Caco-2 (cell line): Measurements from ENCODE around the gene MCC. TPM values are rescaled to one million over a fixed set of nuclear protein-coding genes. Genes with fewer than 3 reads are reported as not detected.

ENCODE experiments used
- BruUV-seq: library from RNA; stranded (reverse); fragments of 400-500 nt; replicated peaks from 2 replicates; lab custom pipeline; 2021; lab: Mats Ljungman, UMichigan
- CTCF ChIA-PET: fragments of 300-600 bp; sonication (Branson Sonifier 250); formaldehyde crosslinking; loops from one replicate; lab custom pipeline; 2022; ENCODE audit warnings: antibody characterized with exemption; lab: Charles Lee
- POLR2A ChIA-PET: fragments of 300-600 bp; sonication (Branson Sonifier 250); formaldehyde crosslinking; loops from one replicate; lab custom pipeline; 2022; ENCODE audit warnings: antibody characterized with exemption; lab: Charles Lee
- DNase-seq, 2 experiments: peaks; one replicate each; pipeline versions ENCODE4 v3.0.0 to v3.0.0-alpha.2; 2020 to 2022
- H3K27me3 ChIP-seq: replicated peaks from 2 replicates; pipeline ENCODE4 v1.6.0; 2011; ENCODE audit warnings: low read length; ENCODE audit not compliant: control insufficient read depth, insufficient read depth
- H3K36me3 ChIP-seq: 2 replicates; pipeline ENCODE4 v1.5.1; 2011; ENCODE audit warnings: low read length; ENCODE audit not compliant: control insufficient read depth, insufficient read depth
- H3K4me1 ChIP-seq: fragments of 250-450 bp; sonication (Bioruptor Pico); 2 replicates; pipeline ENCODE4 v1.5.1; 2020; ENCODE audit warnings: mild to moderate bottlenecking
- H3K4me3 ChIP-seq: 2 replicates; pipeline ENCODE4 v1.5.1; 2011; ENCODE audit warnings: low read depth, mild to moderate bottlenecking, control low read depth, low read length
- H3K9me3 ChIP-seq: fragments of 250-450 bp; sonication (Bioruptor Pico); 2 replicates; pipeline ENCODE4 v1.5.1; 2020; ENCODE audit warnings: mild to moderate bottlenecking, moderate library complexity
- H3K27ac Mint-ChIP-seq: one replicate; pipeline ENCODE4 v1.8.0; 2022; ENCODE audit warnings: mixed read lengths; ENCODE audit not compliant: unreplicated experiment
- H3K27me3 Mint-ChIP-seq: one replicate; pipeline ENCODE4 v1.8.0; 2022; ENCODE audit warnings: mixed read lengths; ENCODE audit not compliant: insufficient read depth, unreplicated experiment
- H3K36me3 Mint-ChIP-seq: one replicate; pipeline ENCODE4 v1.8.0; 2022; ENCODE audit warnings: mild to moderate bottlenecking, mixed read lengths; ENCODE audit not compliant: insufficient read depth, unreplicated experiment
- H3K4me1 Mint-ChIP-seq: one replicate; pipeline ENCODE4 v1.8.0; 2022; ENCODE audit warnings: low read depth, mixed read lengths; ENCODE audit not compliant: unreplicated experiment
- H3K4me3 Mint-ChIP-seq: one replicate; pipeline ENCODE4 v1.8.0; 2022; ENCODE audit warnings: mild to moderate bottlenecking, moderate library complexity, mixed read lengths; ENCODE audit not compliant: unreplicated experiment
- H3K9me3 Mint-ChIP-seq: one replicate; pipeline ENCODE4 v1.8.0; 2022; ENCODE audit warnings: mixed read lengths; ENCODE audit not compliant: unreplicated experiment
- CTCF ChIP-seq, 2 experiments: fragments of 200-600 bp in 1 of 2; IDR thresholded peaks; 1 replicate in 1 of 2; 2 replicates in 1 of 2; pipeline versions ENCODE4 v1.5.1 to v1.8.0; 2011 to 2022; ENCODE audit warnings: antibody characterized with exemption in 1 of 2, control low read depth in 1 of 2, inconsistent platforms in 1 of 2, low read depth in 1 of 2, low read length in 1 of 2, mild to moderate bottlenecking in 1 of 2, moderate library complexity in 1 of 2; ENCODE audit not compliant: insufficient read depth in 1 of 2, severe bottlenecking in 1 of 2, unreplicated experiment in 1 of 2
- intact Hi-C: fragments of 100-400 bp; cut with micrococcal nuclease; formaldehyde crosslinking; loops from one replicate; pipeline ENCODE4 v1.10.0; 2022; ENCODE audit not compliant: unreplicated experiment
- total RNA-seq: library from RNA; stranded (reverse); gene quantifications from 2 replicates; pipeline ENCODE4 v1.2.3, GENCODE V29; 2022

MCC gene
- total RNA-seq, 1 experiment from 2014 or later = 0.09 TPM

GRCh38 chr5:113273948-113274347, 214.3 kb downstream of the MCC start:
- H3K9me3 ChIP-seq = no peaks in the 10 kb centered on the region
- H3K27me3 ChIP-seq = no peaks in the 10 kb centered on the region
- Mint-ChIP-seq H3K9me3 (no peaks in the 10 kb centered on the region), H3K27ac (no peak overlapping the region), H3K4me3 (no peak overlapping the region), H3K36me3 (no peaks in the 10 kb centered on the region), H3K27me3 (peaks cover 15% of the 10 kb centered on the region), H3K4me1 (no peaks in the 10 kb centered on the region)
- BruUV-seq = no TSS peak
- no peak for TF ChIP-seq CTCF (IDR thresholded peaks at IDR 0.05; ENCODE audit: insufficient read depth in 1 of 2, low read depth in 1 of 2, low read length in 1 of 2, severe bottlenecking in 1 of 2, unreplicated experiment in 1 of 2)
- POLR2A ChIA-PET = no interaction called here
- H3K36me3 ChIP-seq = no peaks in the 10 kb centered on the region
- DNase-seq = no peak
- H3K4me1 ChIP-seq = no peaks in the 10 kb centered on the region
- CTCF ChIA-PET = no interaction called here
- intact Hi-C loops = no loop called here
- H3K4me3 ChIP-seq = no peak overlapping the region

- H3K9me3 ChIP-seq = no peaks in the 10 kb centered on the region
- TF ChIP-seq CTCF (IDR thresholded peaks at IDR 0.05; ENCODE audit: insufficient read depth in 1 of 2, low read depth in 1 of 2, low read length in 1 of 2, severe bottlenecking in 1 of 2, unreplicated experiment in 1 of 2) = no peak
- Mint-ChIP-seq H3K4me3 (no peak overlapping the region), H3K4me1 (no peaks in the 10 kb centered on the region), H3K36me3 (no peaks in the 10 kb centered on the region), H3K9me3 (no peaks in the 10 kb centered on the region), H3K27me3 (peaks cover 19% of the 10 kb centered on the region), H3K27ac (no peak overlapping the region)
- DNase-seq = no peak
- ChIA-PET CTCF (no interaction called here), POLR2A (no interaction called here)
- intact Hi-C loops = no loop called here
- no peak overlapping the region for H3K4me3 ChIP-seq
- no TSS peak for BruUV-seq
- no peaks in the 10 kb centered on the region for H3K4me1 ChIP-seq
- no peaks in the 10 kb centered on the region for H3K36me3 ChIP-seq
- no peaks in the 10 kb centered on the region for H3K27me3 ChIP-seq
Observed at GRCh38 chr5:113271745-113272454, 216.4 kb downstream of the MCC start.

- Mint-ChIP-seq H3K27me3 (peaks cover 21% of the 10 kb centered on the region), H3K9me3 (no peaks in the 10 kb centered on the region), H3K27ac (no peak overlapping the region), H3K36me3 (no peaks in the 10 kb centered on the region), H3K4me3 (no peak overlapping the region), H3K4me1 (no peaks in the 10 kb centered on the region)
- intact Hi-C loops = no loop called here
- no TSS peak for BruUV-seq
- no peak for DNase-seq
- TF ChIP-seq CTCF (IDR thresholded peaks at IDR 0.05; ENCODE audit: insufficient read depth in 1 of 2, low read depth in 1 of 2, low read length in 1 of 2, severe bottlenecking in 1 of 2, unreplicated experiment in 1 of 2) = no peak
- no peaks in the 10 kb centered on the region for H3K27me3 ChIP-seq
- H3K36me3 ChIP-seq = no peaks in the 10 kb centered on the region
- no peaks in the 10 kb centered on the region for H3K9me3 ChIP-seq
- H3K4me3 ChIP-seq = no peak overlapping the region
- CTCF ChIA-PET = no interaction called here
- POLR2A ChIA-PET = no interaction called here
- H3K4me1 ChIP-seq = no peaks in the 10 kb centered on the region
Observed at GRCh38 chr5:113271015-113271414, 217.2 kb downstream of the MCC start.
